Posterior vena cava (tissue), 2 donors: Measurements from ENCODE around the gene ANKRD13C. TPM values are rescaled to one million over a fixed set of nuclear protein-coding genes. Genes with fewer than 3 reads are reported as not detected.

Experiments used
- DNase-seq: peaks from one replicate; pipeline ENCODE4 v3.0.0-alpha.2; 2020; ENCODE audit warnings: low spot score
- intact Hi-C, 2 donors: fragments of 100-400 bp; cut with DNase I; formaldehyde crosslinking; loops; one replicate each; pipeline versions ENCODE4 v1.14.1 to v1.14.2; 2022 to 2023
- total RNA-seq, 2 donors: library from RNA; stranded (reverse); fragmentation: NEBNext Ultra II Directional; extraction: Animal tissue kit (Norgen Biotek cat#: 25700); gene quantifications; one replicate each; pipeline ENCODE4 v1.2.1, GENCODE V29; 2021
- donor health status: DM: yes; HTN: yes; CAD: no.
- donor health status: DM: yes; HTN: yes; CAD: no.

ANKRD13C gene
- total RNA-seq, 2 donors from 2014 or later: 20.8 to 23.8 TPM

DNA sequence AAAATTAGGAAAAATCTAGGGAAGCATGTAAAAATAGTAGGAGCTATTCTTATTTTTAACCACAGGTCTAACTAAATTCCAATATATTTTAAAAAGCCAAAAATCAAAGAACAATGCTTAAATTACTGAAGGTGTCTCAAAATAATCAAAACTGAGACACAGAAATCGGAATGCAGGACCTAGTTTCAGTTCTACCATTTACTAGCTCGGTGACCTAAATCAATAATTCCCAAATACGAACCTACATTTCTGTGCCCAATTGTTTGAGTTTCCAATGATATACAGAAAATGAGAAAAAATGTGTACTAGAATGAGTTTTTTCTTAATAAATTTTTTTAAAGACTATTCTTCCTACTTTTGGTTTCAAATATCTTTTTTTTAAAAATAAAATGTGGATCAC, 37.4 kb downstream of the ANKRD13C start:
- DNase-seq: no peak
- intact Hi-C loops: no loop called here

DNA sequence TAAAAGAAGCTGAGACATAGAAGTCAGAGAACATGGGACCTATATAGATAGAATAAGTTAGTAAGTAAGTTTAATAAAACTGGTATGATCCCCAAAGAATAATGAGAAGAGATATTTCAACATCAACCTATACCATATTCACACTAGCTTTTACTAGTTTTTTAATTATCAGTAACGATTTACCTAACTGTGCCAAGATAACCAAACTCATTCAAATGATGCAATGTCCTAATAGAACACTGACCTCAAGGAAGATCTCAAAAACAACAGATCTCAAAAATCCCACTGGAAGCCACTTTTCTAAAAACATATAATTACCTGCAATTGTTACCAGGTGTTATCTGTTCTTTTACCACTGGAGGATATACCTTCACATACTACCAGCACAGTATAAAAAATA, 38.7 kb downstream of the ANKRD13C start:
- no peak for DNase-seq
- intact Hi-C loops: no loop called here

DNA sequence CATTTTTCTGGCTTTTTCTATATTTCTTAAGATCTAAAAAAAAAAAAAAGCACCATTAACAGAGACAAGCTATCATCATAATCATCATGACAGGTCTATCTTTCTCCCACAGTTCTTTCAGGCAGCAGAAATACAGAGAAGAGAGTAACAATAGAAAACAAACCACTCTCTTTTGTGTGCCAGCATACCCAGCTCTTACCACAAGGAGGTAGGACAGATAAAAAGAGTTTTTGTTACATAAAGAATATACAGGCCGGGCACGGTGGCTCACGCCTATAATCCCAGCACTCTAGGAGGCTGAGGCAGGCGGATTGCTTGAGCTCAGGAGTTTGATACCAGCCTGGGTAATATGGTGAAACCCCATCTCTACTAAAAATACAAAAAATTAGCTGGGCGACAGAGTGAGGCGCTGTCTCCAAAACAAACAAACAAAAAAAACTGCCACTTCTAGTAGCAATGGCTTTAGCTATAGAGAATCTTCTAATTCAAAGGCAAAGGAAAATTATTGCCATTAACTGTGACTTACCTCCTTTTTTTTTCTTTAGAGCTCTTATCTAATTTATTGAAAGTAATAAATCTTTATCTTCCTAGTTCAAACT, 39.7 kb downstream of the ANKRD13C start:
- intact Hi-C loops: no loop called here
- DNase-seq: no peak

DNA sequence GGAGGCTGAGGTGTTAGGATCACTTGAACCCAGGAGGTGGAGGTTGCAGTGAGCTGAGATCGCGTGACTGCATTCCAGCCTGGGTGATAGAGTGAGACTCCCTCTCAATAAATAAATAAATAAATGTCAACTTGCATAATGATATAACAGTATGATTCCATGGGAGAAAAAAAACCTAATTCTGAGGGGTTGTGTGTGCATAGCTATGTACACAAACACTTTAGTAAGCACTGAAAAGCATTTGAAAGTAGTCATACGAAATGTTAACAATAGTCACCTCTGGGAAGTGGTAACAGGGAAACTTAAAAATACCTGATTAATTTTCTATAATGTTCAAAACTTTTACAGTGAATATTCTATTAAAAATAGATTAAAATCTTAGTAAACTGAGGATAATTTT, 43.2 kb downstream of the ANKRD13C start:
- no peak for DNase-seq
- intact Hi-C loops: no loop called here

DNA sequence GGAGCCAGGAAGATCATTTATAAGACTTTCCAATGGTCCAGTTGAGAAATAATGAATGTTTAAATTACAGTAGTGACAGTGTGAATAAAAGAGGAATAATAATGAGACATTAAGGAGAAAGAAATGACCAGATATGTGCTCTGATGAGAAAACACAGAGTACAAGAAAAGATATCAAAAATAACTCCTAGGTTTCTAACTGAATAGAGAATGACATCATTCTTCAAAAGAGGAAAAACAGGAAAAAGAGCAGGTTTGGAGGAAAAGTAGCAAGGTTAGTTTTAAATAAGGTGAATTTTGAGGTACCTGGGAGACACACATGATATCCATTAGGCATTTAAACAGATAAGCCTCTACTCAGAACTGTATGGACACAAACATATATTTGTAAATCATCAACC, 55.0 kb downstream of the ANKRD13C start:
- DNase-seq: no peak
- intact Hi-C loops: no loop called here

DNA sequence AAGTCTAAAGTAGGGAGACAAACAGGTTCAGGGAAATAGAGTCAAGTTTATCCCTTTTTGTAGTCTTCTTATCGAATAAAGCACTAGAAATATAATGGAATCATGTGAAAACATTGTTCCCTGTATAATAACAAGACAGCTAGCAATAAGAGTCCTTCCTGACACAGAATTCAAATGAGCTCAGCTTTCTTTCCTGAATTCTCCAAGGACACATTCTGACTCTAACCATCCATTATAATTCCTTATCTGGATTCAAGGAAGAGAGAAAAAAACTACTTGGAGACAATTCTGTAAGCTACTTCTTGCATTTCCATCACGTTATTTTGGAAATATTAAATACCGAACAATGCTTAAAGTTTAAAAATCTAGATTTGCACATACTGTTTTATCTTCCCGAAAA, 58.8 kb downstream of the ANKRD13C start:
- intact Hi-C loops: no loop called here
- no peak for DNase-seq

DNA sequence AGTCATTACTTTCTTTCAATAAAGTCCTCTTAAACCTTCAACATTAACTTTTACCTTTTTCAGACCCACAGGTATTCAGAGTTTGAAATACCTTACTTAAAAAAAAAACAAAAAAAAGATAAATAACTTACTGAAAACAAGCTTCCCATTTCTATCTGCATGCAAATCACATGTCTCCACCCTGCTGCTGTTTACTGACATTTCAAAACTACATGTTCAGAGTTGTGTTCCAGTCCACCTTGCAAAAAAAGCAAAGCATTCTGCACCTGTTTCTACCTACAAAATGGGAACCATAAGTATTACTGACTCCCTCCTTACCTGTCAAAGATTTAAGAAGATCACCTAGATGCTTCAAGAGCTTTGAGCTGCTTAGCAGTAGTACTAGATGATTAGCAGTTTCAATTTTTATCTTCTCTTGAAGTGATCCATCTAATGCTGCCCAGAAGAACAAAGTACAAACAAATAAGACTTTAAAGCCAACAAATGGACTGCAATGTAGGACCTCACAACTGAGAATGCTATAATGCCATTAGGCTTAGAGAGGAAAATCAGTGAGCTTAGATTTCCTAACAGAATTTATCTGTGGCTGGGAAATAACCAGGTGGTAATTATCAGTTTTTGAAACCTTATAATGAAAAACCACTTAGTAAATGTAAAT, 61.2 kb downstream of the ANKRD13C start:
- intact Hi-C loops: loop anchor here in 1 of 2 donors (5.0 kb wide), 1 partner anchor 1386 kb away; no protein-coding TSS in a partner anchor

DNA sequence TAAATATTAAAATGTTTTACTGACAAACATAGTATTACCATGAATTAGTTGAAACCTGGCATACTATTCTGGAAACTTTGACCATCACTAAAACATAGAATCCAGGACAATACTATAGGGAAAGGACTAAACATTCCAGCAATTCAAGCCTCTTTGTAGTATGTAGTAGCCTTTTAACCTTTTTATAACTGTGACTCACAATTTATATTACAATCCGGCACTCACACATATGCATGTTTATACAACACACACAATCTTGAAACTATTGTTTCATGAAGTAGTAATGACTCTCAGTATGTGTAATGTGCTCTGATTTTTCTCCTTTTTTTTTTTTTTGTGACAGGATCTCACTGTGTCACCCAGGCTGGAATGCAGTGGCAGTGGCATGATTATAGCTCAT, 64.3 kb downstream of the ANKRD13C start:
- DNase-seq: no peak
- intact Hi-C loops: loop anchor here in 1 of 2 donors (5.0 kb wide), 1 partner anchor 1383 kb away; no protein-coding TSS in a partner anchor

More for the DNA sequence above, 61.2 kb downstream of the ANKRD13C start:
- no peak for DNase-seq

DNA sequence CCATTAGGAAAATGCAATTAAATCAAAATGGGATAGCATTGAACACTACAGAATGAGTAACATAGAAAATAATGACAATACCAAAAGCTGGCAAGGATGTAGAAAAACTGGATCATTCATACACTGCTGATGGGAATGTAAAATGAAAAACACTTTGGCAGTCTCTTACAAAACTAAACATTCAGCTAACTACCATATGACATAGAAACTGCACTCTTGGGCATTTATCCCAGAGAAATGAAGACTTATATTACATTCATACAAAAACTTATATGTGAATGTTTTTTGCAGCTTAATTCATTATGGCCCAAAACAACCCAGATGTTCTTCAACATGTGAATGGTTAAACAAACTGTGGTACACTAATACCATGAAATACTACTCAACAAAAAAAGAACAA, 66.4 kb downstream of the ANKRD13C start:
- intact Hi-C loops: no loop called here
- no peak for DNase-seq

DNA sequence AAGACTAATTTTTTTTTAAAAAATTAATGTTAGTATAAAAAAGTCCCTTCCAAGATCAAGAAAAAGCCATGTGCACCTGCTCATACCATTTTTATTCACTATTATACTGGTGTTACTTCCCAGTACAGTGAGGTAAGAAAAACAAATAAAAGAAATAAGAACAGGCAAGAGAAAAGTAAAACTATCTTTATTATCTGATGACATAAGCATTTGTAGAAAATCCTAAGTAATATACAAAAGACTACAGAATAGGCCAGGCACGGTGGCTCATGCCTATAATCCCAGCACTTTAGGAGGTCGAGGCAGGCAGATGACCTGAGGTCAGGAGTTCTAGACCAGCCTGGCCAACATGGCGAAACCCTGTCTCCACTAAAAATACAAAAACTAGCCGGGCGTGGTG, 68.1 kb downstream of the ANKRD13C start:
- intact Hi-C loops: no loop called here
- no peak for DNase-seq

DNA sequence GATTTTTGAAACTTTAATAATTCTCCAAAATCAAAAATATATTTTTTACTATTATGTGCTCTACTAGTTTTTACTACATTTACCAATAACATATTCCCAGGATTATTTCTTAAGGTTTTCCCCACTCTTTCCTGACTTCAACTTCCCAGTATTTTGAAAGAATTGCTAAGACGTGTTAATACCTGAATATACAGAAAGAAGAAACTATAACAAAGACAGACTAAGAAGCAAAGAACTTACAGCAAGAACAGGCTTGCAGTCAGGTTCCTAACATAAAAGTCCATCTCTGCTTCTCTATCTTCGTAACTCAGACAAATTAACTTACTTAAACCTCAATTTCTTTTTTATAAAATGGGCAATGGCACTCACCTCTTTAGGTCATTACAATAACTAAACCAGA, 70.2 kb downstream of the ANKRD13C start:
- intact Hi-C loops: no loop called here
- DNase-seq: no peak

DNA sequence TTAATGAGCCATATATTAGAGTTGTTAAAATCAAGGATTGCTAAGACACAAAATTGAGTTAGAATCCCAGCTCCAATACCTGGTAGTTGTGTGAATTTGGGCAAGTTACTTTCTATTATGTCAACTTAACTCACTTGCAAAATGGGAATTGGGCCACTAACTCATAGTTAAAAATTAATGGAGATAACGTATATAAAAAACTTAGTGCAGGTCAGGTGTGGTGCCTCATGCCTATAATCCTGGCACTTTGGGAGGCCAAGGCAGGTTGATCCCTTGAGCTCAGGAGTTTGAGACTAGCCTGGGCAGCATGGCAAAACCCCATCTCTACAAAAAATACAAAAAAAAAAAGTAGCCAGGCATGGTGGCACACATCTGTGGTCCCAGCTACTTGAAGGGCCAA, 75.8 kb downstream of the ANKRD13C start:
- intact Hi-C loops: no loop called here
- no peak for DNase-seq

DNA sequence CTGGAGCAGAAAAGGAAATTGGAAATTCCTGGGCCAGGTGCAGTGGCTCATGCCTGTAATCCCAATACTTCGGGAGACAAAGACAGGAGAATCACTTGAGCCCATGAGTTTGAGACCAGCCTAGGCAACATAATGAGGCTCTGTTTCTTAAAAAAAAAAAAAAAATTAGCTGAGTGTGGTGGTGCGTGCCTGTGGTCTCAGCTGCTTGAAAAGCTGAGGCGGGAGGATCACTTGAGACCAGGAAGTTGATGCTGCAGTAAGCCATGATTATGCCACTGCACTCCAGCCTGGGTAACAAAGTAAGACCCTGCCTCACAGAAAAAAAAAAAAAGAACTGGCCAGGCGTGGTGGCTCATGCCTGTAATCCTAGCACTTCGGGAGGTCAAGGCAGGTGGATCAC, 76.6 kb downstream of the ANKRD13C start:
- DNase-seq: no peak
- intact Hi-C loops: no loop called here

DNA sequence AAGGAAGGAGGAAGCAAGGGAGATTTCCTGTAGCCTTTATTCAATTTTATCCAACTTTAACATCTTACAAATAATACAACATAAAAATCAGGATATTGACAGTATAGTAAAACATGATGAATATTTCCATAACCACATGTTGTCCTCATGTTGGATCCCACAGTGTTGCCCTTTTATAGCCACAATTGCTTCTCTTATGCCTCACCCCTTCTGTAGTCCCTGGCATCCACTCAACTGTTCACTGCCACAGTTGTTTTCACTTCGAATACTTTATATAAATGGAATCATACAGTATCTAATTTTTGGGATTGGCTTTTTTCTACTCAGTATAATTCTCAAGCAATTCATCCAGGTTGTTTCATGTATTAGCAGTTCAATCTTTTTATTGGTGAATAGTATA, 88.6 kb downstream of the ANKRD13C start:
- intact Hi-C loops: no loop called here
- DNase-seq: no peak

DNA sequence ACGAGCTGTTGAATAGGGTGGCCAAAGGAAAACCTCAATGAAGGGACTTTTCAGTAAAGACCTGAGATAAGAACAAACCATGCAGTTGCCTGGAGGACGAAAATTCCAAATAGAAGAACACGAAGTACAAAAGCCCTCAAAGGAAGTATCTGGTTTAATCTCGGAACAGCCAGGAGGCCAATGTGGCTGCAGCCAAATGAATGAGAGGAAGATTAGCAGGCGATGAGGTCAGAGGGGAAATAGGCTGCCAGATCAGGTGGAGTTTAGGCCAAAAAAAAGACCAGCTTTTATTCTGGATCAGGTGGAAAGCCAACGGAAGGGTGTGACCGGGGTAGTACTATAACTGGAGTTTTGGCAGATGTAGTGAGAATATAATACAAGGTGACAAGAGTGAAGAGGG, 89.7 kb downstream of the ANKRD13C start:
- DNase-seq: no peak
- intact Hi-C loops: no loop called here

DNA sequence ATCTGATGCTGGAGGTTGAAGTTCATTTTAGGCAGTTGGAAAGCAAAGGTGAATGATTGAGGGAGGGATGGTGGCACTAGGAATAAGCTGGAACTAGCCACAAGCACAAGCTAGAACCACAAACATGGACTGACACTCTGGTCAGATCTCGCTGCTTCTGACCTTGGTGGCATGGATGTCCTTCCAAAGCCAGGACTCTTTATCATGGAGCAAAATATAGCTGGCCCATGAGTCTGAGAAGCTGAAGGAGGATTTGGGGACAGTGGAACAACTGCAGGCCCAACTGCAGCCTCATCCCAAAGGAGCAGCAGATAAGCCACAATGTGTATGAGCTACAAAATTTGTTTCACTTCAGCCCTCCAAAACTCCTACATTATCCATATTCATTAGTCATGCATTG, 97.9 kb downstream of the ANKRD13C start:
- intact Hi-C loops: no loop called here
- DNase-seq: no peak

DNA sequence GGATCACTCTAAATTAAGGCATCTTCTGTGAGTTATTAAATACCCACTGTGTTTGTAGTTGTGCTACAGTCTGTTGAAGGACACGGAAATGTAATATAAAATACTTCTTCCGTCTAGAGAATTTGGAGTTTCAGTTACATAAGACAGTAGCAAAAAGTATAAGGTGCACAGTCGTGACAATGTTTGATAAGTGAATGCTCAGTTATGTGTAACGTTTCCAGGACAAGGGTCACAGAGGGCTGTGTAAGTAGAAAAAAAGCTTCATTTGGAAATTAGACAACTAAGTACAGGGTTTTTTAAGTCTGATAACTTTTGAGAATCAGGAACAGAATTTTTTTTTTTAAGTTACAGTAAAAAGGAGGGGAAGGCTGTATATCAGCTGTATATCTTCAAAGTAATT, 105.8 kb downstream of the ANKRD13C start:
- intact Hi-C loops: no loop called here
- DNase-seq: no peak

DNA sequence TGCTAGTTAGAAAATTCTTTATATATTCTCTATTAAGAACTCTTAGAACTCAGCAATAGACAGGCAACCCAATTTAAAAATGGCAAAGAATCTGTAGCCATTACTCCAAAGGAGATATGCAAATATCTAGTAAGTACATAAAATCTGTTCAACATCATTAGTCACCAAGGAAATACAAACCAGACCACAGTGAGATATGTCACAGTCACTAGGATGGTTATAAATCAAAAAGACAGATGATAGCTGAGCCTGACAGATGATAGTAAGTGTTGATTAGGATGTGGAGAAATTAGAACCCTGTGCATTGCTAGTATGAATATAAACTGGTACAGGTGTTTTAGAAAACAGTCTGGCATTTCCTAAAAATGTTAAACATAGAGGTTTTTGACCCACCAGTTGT, 106.8 kb downstream of the ANKRD13C start:
- intact Hi-C loops: no loop called here
- DNase-seq: no peak

DNA sequence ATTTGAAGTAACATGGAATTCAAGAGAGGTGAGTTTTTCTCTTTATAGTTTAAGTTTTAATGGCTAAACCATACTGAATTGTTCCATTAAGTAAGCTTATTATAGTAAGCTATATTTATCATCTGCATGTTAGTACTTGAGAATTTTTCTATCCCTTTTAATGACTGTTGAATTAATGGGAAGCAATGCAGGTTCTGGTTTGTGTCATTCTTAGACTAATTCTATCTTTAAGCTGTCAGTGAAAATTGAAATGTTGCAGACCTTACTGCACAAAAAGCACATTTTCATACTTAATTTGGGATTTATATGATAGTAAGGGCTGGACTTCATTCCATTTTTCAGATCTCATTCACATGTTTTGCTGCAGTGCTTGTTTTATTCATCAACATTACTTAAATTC, 107.4 kb downstream of the ANKRD13C start:
- no peak for DNase-seq
- intact Hi-C loops: no loop called here

DNA sequence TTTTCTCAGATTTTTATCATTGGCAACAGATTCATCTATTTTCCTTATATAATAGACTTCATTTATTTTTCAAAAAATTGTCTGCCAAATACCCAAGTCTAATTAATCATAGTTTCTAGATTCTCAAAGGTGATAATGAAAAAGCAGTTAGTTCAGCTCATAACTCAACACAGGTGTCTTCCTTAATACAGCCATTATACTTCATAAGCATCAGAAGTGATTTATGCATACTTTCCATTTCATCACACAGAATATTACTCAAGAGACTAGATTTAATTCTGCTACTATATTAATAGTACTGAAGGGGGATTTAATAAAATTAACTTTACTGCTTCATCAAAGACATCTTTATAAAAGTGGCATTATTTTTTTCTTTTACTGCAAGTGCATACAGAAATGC, 114.6 kb downstream of the ANKRD13C start:
- DNase-seq: no peak
- intact Hi-C loops: no loop called here

DNA sequence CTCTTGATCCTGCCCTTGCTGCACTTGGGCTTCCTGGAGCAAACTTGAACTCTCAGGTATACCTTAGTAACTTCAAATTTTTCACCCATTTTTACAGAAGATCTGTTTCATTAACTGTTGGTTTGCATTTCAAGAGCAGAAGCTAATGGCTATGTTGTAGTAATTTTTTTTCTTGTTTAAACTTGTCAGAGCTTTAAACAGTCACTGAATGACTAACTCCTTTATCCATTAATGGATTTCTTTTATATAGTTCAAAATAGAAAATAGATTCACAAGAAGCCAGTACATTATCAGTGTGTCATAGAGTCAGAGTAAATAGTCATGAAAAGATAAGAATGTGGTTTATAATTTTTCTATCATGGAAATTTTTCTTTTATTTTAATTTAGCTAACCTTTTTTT, 119.8 kb downstream of the ANKRD13C start:
- intact Hi-C loops: no loop called here
- no peak for DNase-seq
